Right renal pelvis (tissue), 4 donors: ENCODE measurements around the gene ZNF334. TPM values are rescaled to one million over a fixed set of nuclear protein-coding genes. Genes with fewer than 3 reads are reported as not detected.

Experiments
- DNase-seq, 4 donors: peaks; one replicate each; pipeline ENCODE4 v3.0.0-alpha.2; 2013; ENCODE audit warnings: low read depth in 4 of 4, low spot score in 3 of 4, missing footprints in 1 of 4
- polyA plus RNA-seq, 4 donors: library from polyadenylated mRNA; unstranded; fragments of 120-200 nt; gene quantifications; one replicate each; pipeline ENCODE4 v1.2.1, GENCODE V29; 2013; ENCODE audit not compliant: insufficient read length in 4 of 4

Gene ZNF334
- polyA plus RNA-seq, 4 donors = 22.9 to 33.9 (median 28.2) TPM

- DNase-seq = no peak
Measured at GRCh38 chr20:46546298-46546697, 32.9 kb upstream of the ZNF334 start.

GRCh38 chr20:46545827-46546138 lies 32.4 kb upstream of the ZNF334 start:
- no peak for DNase-seq

- DNase-seq = no peak
Measured at GRCh38 chr20:46545077-46545826, 31.9 kb upstream of the ZNF334 start.

DNA sequence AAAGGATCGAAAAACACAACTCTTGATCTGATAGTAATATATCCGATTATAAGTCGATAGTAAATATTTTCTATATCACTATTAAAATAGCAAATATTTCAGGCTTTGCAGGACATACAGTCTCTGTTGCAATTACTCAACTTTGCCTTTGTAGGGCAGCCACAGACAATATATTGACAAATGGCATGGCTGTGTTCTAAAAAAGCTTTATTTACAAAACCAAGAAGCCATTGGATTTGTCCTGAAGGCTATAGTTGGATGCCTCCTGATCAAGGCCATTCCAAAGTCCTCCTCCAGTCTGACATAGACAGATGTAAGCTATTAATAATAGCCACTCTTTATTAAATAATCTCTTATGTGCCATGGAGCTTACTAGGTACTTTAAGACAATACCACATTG lies 31.2 kb upstream of the ZNF334 start:
- no peak for DNase-seq

GRCh38 chr20:46543959-46544358 lies 30.6 kb upstream of the ZNF334 start:
- DNase-seq = no peak

- DNase-seq = no peak
Measured at GRCh38 chr20:46543033-46543432, 29.7 kb upstream of the ZNF334 start.

- no peak for DNase-seq
Measured at GRCh38 chr20:46541229-46541935, 28.0 kb upstream of the ZNF334 start.

- DNase-seq = no peak
Measured at GRCh38 chr20:46539113-46539512, 25.8 kb upstream of the ZNF334 start.

- DNase-seq = no peak
Measured at GRCh38 chr20:46530640-46531039, 17.3 kb upstream of the ZNF334 start.

GRCh38 chr20:46523696-46524328 lies 10.5 kb upstream of the ZNF334 start:
- DNase-seq = peak in 1 of 4 donors; percentile 14

GRCh38 chr20:46523108-46523507 lies 9.7 kb upstream of the ZNF334 start:
- DNase-seq = no peak

DNA sequence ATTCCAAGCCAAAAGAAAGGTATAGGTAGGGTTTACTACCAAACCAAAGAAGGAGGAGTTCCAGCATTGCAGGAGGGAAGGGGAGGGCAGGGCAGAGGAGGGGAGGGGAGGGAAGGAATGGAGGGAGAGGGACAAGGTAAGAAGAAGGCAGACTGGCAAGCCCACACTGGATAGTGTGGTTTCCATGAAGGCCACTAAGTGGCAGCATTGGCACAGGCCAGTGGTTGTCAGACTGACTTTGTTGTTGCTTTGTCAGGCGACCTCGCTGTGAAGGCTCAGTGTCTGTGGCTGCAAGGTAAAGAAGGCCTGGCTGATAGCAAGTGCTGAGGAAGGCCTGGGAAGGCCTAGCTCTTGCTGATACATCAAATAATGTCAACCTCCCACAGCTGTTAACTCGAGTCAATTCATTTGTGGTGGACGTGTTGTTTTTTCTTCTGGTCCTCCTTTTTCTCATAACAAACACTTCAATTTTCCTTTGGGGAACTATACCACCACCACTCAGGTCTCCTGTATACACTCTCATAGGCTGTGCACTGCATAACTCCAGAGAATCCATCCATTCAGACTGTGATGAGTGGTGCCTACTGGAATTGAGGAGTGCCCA lies 7.7 kb upstream of the ZNF334 start:
- peak in 2 of 4 donors; percentile 10 to 14 for DNase-seq

- DNase-seq = no peak
Measured at GRCh38 chr20:46520540-46520939, 7.2 kb upstream of the ZNF334 start.

DNA sequence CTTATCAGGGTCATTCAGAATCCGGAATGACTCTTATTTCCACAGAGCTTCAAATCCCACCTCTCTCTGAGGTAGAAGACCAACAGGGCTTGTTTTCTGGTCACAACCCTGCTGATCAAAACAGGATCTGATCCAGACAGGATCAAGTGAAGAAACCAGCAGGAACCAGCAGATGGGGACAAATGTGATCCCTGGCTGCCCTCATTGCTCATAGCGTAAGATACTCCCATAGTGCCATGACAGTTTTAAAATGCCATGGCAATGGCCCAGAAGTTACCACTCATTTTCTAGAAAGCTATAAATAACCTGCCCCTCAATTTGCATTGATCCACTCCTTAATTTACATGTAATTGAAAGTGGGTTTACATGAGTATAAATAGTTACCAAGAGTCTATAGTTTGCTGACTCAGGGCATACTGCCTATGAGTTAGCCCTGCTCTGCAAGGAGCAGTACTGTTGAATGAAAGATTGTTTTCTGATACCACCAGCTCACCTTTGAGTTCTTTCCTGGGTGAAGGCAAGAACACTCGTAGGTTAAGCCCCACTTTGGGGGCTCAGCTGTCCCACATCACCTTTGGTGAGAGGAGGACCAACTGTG lies 6.2 kb upstream of the ZNF334 start:
- no peak for DNase-seq

GRCh38 chr20:46509523-46509922 lies 3.8 kb downstream of the ZNF334 start:
- DNase-seq = no peak

- no peak for DNase-seq
Measured at GRCh38 chr20:46507760-46508407, 5.5 kb downstream of the ZNF334 start.

- no peak for DNase-seq
Measured at GRCh38 chr20:46505506-46505905, 7.9 kb downstream of the ZNF334 start.

GRCh38 chr20:46501961-46502360 lies 11.4 kb downstream of the ZNF334 start:
- DNase-seq = no peak

DNA sequence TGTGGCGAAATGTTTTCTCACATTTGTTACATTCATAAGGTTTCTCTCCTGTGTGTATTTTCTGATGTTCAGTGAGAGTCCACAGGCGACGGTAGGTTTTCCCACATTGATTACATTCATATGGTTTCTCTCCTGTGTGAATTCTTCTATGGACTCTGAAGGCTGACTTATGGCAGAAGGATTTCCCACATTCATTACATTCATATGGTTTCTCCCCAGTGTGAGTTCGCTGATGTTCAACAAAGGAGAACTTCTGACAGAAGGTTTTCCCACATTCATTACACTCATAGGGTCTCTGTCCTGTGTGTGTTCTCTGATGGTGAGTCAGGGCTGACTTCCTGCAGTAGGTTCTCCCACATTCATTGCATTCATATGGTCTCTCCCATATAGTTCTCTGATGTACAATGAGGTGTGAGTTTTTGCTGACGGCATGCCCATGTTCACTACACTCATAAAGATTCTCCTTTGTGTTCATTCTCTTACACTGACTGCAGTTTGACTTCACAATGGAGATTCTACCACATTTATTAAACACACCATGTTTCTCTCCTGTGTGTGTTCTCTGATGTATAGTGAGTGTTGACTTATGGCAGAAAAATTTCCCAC lies 11.9 kb downstream of the ZNF334 start:
- no peak for DNase-seq

DNA sequence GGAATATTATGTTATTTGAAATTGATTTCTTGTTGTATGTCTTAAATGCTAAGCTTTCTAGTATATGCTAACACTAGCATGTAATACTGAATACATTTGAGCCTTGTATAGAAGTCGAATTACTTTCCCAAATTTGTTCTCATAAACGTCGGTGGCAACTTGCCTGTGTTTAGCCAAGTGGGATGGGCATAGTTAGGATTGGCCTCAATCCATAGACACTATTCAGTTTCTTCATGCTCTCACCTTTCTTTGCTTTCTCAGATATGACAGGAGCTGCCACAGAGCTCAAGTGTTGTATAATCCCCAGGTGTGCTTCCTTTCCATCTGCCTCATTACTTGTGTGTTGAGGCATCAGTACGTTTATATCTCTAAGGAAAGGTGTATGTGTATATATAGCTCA lies 19.3 kb downstream of the ZNF334 start:
- no peak for DNase-seq
